ENCODE results near the gene RPS23. TPM values are rescaled to one million over a fixed set of nuclear protein-coding genes. Genes with fewer than 3 reads are reported as not detected.

Gene RPS23
- total RNA-seq, 1 experiment from 2014 or later: 1,388 TPM

- DNase-seq (ENCODE audit: low read depth, low spot score) (no peak), ATAC-seq (no peak)
- TF ChIP-seq SIN3A (IDR thresholded peaks at IDR 0.05; ENCODE audit: borderline replicate concordance, insufficient read depth, low read depth, low read length): no peak
- no peak for TF ChIP-seq REST (IDR thresholded peaks at IDR 0.05; ENCODE audit: insufficient read depth in 1 of 2, low read depth in 2 of 2, low read length in 1 of 2)
- no peak for TF ChIP-seq POLR2AphosphoS5 (IDR thresholded peaks at IDR 0.05; ENCODE audit: low read depth, low read length)
- no peak for TF ChIP-seq TCF7L2 (IDR thresholded peaks at IDR 0.05; ENCODE audit: low read depth, low read length)
- no peak for TF ChIP-seq CTCF (IDR thresholded peaks at IDR 0.05)
- Histone ChIP-seq H3K4me1 (ENCODE audit: control insufficient read depth, insufficient read depth, low read length) (no peaks in the 10 kb centered on the region), H3K4me3 (ENCODE audit: low read depth in 2 of 2, low read length in 2 of 2) (no peak overlapping the region), H3K9me3 (ENCODE audit: control insufficient read depth, insufficient read depth, low read depth, low read length) (no peaks in the 10 kb centered on the region), H3K27ac (ENCODE audit: low read length) (no peak overlapping the region), H3K27me3 (ENCODE audit: control insufficient read depth, insufficient read depth, low read length) (no peaks in the 10 kb centered on the region), H3K36me3 (ENCODE audit: control insufficient read depth, insufficient read depth, low read length) (no peaks in the 10 kb centered on the region)
- intact Hi-C loops (cut with micrococcal nuclease; ENCODE audit: unreplicated experiment) (no loop called here), in situ Hi-C loops (cut with HindIII; ENCODE audit: low pct_unique_long_range_greater_than_20kb, low sequenced_read_pairs) (no loop called here)
- ChIA-PET CTCF (interaction anchor here (0.6 kb wide), 1 partner anchor 746 kb away, joined by 6 read pairs; no protein-coding TSS in a partner anchor), POLR2A (no interaction called here)
- BruUV-seq (replicated peaks): no TSS peak
Observed at GRCh38 chr5:82255844-82256243, 22.3 kb downstream of the RPS23 start.

- H3K36me3 ChIP-seq (ENCODE audit: control insufficient read depth, insufficient read depth, low read length): no peaks in the 10 kb centered on the region
- H3K27ac ChIP-seq (ENCODE audit: low read length): no peak overlapping the region
- ChIA-PET CTCF (no interaction called here), POLR2A (no interaction called here)
- TF ChIP-seq REST (IDR thresholded peaks at IDR 0.05; ENCODE audit: insufficient read depth in 1 of 2, low read depth in 2 of 2, low read length in 1 of 2) (no peak), CTCF (IDR thresholded peaks at IDR 0.05) (no peak), TCF7L2 (IDR thresholded peaks at IDR 0.05; ENCODE audit: low read depth, low read length) (no peak), POLR2AphosphoS5 (IDR thresholded peaks at IDR 0.05; ENCODE audit: low read depth, low read length) (no peak), SIN3A (IDR thresholded peaks at IDR 0.05; ENCODE audit: borderline replicate concordance, insufficient read depth, low read depth, low read length) (no peak)
- in situ Hi-C loops (cut with HindIII; ENCODE audit: low pct_unique_long_range_greater_than_20kb, low sequenced_read_pairs): no loop called here
- no peaks in the 10 kb centered on the region for H3K4me1 ChIP-seq (ENCODE audit: control insufficient read depth, insufficient read depth, low read length)
- no TSS peak for BruUV-seq (replicated peaks)
- peaks cover 1% of the 10 kb centered on the region; the same call in 1 of the 2 replicates for H3K9me3 ChIP-seq (ENCODE audit: control insufficient read depth, insufficient read depth, low read depth, low read length)
- DNase-seq (ENCODE audit: low read depth, low spot score) (no peak), ATAC-seq (no peak)
- no peak overlapping the region for H3K4me3 ChIP-seq (ENCODE audit: low read depth in 2 of 2, low read length in 2 of 2)
- H3K27me3 ChIP-seq (ENCODE audit: control insufficient read depth, insufficient read depth, low read length): no peaks in the 10 kb centered on the region
- intact Hi-C loops (cut with micrococcal nuclease; ENCODE audit: unreplicated experiment): no loop called here
Observed at GRCh38 chr5:82252744-82253143, 25.4 kb downstream of the RPS23 start.

Data from Panc1 (cell line).